ENCODE data around the gene RLBP1.

- TF ChIP-seq CTCF (IDR thresholded peaks at IDR 0.05) (no peak), POLR2A (IDR thresholded peaks at IDR 0.05) (no peak)
These were observed 2.8 kb downstream of the RLBP1 start for GRCh38 chr15:89218531-89218930.

Data from ovary (tissue), 3 donors.